Endothelial cell of umbilical vein (primary cell): ENCODE data around the gene HOXA13. TPM values are rescaled to one million over a fixed set of nuclear protein-coding genes. Genes with fewer than 3 reads are reported as not detected.
A peak's percentile ranks its signal among the peaks of the same experiment; 100 is the strongest.

Source experiments
- BruUV-seq: library from RNA; stranded (reverse); fragments of 400-500 nt; replicated peaks from 2 replicates; lab custom pipeline; 2021; lab: Mats Ljungman, UMichigan
- CTCF ChIA-PET: fragments of 300-600, 350-600 bp; sonication (Branson Sonifier 250); formaldehyde crosslinking; loops from one replicate; lab custom pipeline; 2021; ENCODE audit warnings: antibody characterized with exemption, inconsistent platforms; lab: Charles Lee
- POLR2A ChIA-PET: fragments of 300-600, 350-600 bp; sonication (Branson Sonifier 250); formaldehyde crosslinking; loops from one replicate; lab custom pipeline; 2021; ENCODE audit warnings: antibody characterized with exemption, inconsistent platforms; lab: Charles Lee
- DNase-seq: peaks from one replicate; pipeline ENCODE4 v3.0.0-alpha.2; 2011; ENCODE audit warnings: low read depth, low spot score
- FAIRE-seq: peaks from 2 replicates; lab custom pipeline; 2011; peaks lifted over from hg19 to GRCh38; lab: Jason Lieb, UNC
- H2AFZ ChIP-seq: 2 replicates; pipeline ENCODE4 v1.6.0; 2012; ENCODE audit warnings: low read depth, low read length, control low read depth, inconsistent platforms
- H3K27ac ChIP-seq: 2 replicates; pipeline ENCODE4 v1.5.1; 2011; ENCODE audit warnings: low read depth, mild to moderate bottlenecking, control low read depth, low read length, moderate library complexity; ENCODE audit not compliant: insufficient read depth
- H3K27me3 ChIP-seq, 2 experiments: 2 replicates each; pipeline versions ENCODE4 v1.6.0 to v1.6.1; 2011; ENCODE audit warnings: low read length in 2 of 2, mixed read lengths in 1 of 2; ENCODE audit not compliant: control insufficient read depth in 2 of 2, insufficient read depth in 2 of 2
- H3K36me3 ChIP-seq, 2 experiments: 2 replicates in 1 of 2; 3 replicates in 1 of 2; pipeline ENCODE4 v1.5.1; 2011; ENCODE audit warnings: low read length in 2 of 2, mild to moderate bottlenecking in 1 of 2, moderate library complexity in 1 of 2; ENCODE audit not compliant: control insufficient read depth in 2 of 2, insufficient read depth in 2 of 2; ENCODE audit errors: extremely low read depth in 1 of 2
- H3K4me1 ChIP-seq: 3 replicates; pipeline ENCODE4 v1.5.1; 2011; ENCODE audit warnings: mild to moderate bottlenecking, low read length; ENCODE audit not compliant: control insufficient read depth, insufficient read depth; ENCODE audit errors: extremely low read depth
- H3K4me2 ChIP-seq: 2 replicates; pipeline ENCODE4 v1.6.1; 2011; ENCODE audit warnings: low read length, control low read depth, mixed read lengths; ENCODE audit not compliant: insufficient read depth
- H3K4me3 ChIP-seq, 3 experiments: fragments of 200-600 bp in 1 of 3; sonication (generic), shearing (Covaris generic) in 1 of 3; replicated peaks in 1 of 3; 2 replicates each; pipeline ENCODE4 v1.5.1; 2011 to 2016; ENCODE audit warnings: control low read depth in 3 of 3, low read length in 3 of 3, mild to moderate bottlenecking in 2 of 3, inconsistent platforms in 1 of 3, low read depth in 1 of 3, moderate library complexity in 1 of 3; ENCODE audit not compliant: insufficient read depth in 1 of 3
- H3K79me2 ChIP-seq: 2 replicates; pipeline ENCODE4 v1.6.0; 2012; ENCODE audit warnings: low read length, inconsistent platforms; ENCODE audit not compliant: control insufficient read depth, insufficient read depth
- H3K9ac ChIP-seq: replicated peaks from 2 replicates; pipeline ENCODE3; 2011; ENCODE audit warnings: low read length, control low read depth; ENCODE audit not compliant: insufficient read depth; ENCODE audit errors: extremely low read depth
- H3K9me1 ChIP-seq: replicated peaks from 3 replicates; pipeline ENCODE4 v1.6.0; 2011; ENCODE audit warnings: mild to moderate bottlenecking, low read length; ENCODE audit not compliant: control insufficient read depth, insufficient read depth; ENCODE audit errors: extremely low read depth
- H3K9me3 ChIP-seq: replicated peaks from 2 replicates; pipeline ENCODE4 v1.5.1; 2012; ENCODE audit warnings: low read length, inconsistent platforms; ENCODE audit not compliant: control insufficient read depth, insufficient read depth
- H4K20me1 ChIP-seq: replicated peaks from 2 replicates; pipeline ENCODE3; 2011; ENCODE audit warnings: mild to moderate bottlenecking, low read length; ENCODE audit not compliant: control insufficient read depth, insufficient read depth; ENCODE audit errors: extremely low read depth
- CTCF ChIP-seq, 2 donors: IDR thresholded peaks; 1 replicate in 1 of 2; 2 replicates in 1 of 2; pipeline ENCODE4 v1.5.1; 2011; ENCODE audit warnings: low read length in 2 of 2, mild to moderate bottlenecking in 2 of 2, moderate library complexity in 2 of 2, control low read depth in 1 of 2, inconsistent platforms in 1 of 2, low read depth in 1 of 2; ENCODE audit not compliant: insufficient read depth in 1 of 2; ENCODE audit errors: extremely low read depth in 1 of 2
- EZH2 ChIP-seq: IDR thresholded peaks from 2 replicates; pipeline ENCODE4 v1.6.1; 2012; ENCODE audit warnings: borderline replicate concordance, low read depth, mild to moderate bottlenecking, moderate library complexity, low read length, inconsistent platforms; ENCODE audit not compliant: severe bottlenecking
- FOS ChIP-seq: IDR thresholded peaks from 2 replicates; pipeline ENCODE4 v1.6.1; 2011; ENCODE audit warnings: mild to moderate bottlenecking, low read length, moderate library complexity, borderline replicate concordance; ENCODE audit not compliant: insufficient read depth
- GATA2 ChIP-seq: IDR thresholded peaks from 2 replicates; pipeline ENCODE4 v1.7.0; 2011; ENCODE audit warnings: low read depth, mild to moderate bottlenecking, moderate library complexity, mixed read lengths, low read length; ENCODE audit not compliant: insufficient read length, insufficient read depth
- MAX ChIP-seq: IDR thresholded peaks from 2 replicates; pipeline ENCODE4 v1.6.1; 2011; ENCODE audit not compliant: insufficient read depth, insufficient read length
- dilution Hi-C: fragments of 300-500 bp; cut with MboI; formaldehyde crosslinking; loops from one replicate; pipeline ENCODE4 v1.15.0; 2019; ENCODE audit warnings: low sequenced_read_pairs; ENCODE audit not compliant: extremely low pct_ligation_motif_present
- intact Hi-C: fragments of 100-400 bp; cut with micrococcal nuclease; formaldehyde crosslinking; loops from one replicate; pipeline ENCODE4 v1.10.0; 2022
- polyA plus RNA-seq, 4 experiments: library from polyadenylated mRNA; depleted of rRNA in 3 of 4; stranded (reverse) in 3 of 4; unstranded in 1 of 4; fragments of >200 nt; gene quantifications; 2 replicates each; pipeline versions ENCODE4 v1.2.1 to v1.2.3, GENCODE V29; 2011 to 2012; ENCODE audit warnings: missing spikeins in 1 of 4
- total RNA-seq: library from RNA; stranded (reverse); gene quantifications from 2 replicates; pipeline ENCODE4 v1.2.3, GENCODE V29; 2021

Gene HOXA13
- total and polyA plus RNA-seq, 2 donors (not counting 3 experiments of a cell fraction or from before 2014, with no cell fraction given) = 0.22 TPM; not detected in 1

- intact Hi-C loops = no loop called here
These were observed 755 bp downstream of the HOXA13 start for GRCh38 chr7:27198871-27199801.

More at GRCh38 chr7:27198871-27199801, 755 bp downstream of the HOXA13 start:
- peak overlapping the region; percentile 65 for H3K4me2 ChIP-seq
- H3K4me3 ChIP-seq = peak overlapping the region in 2 of 3 experiments; percentile 1 to 24
- H3K27ac ChIP-seq = no peak overlapping the region
- H3K36me3 ChIP-seq = no peaks in the 10 kb centered on the region
- no peaks in the 10 kb centered on the region for H3K9me1 ChIP-seq
- H2AFZ ChIP-seq = peak overlapping the region; percentile 56
- FAIRE-seq = peak; percentile 4
- peaks cover 16% of the 10 kb centered on the region for H3K4me1 ChIP-seq
- no peak for DNase-seq
- no peak overlapping the region for H3K9ac ChIP-seq
- BruUV-seq = no TSS peak
- dilution Hi-C loops = no loop called here
- ChIA-PET POLR2A (no interaction called here), CTCF (interaction anchor here (0.7 to 2.9 kb wide), 22 partner anchors 8 to 897 kb away, joined by 3 to 24 read pairs (median 4); partner anchors contain the start of gene HOXA11)
- no peaks in the 10 kb centered on the region for H3K9me3 ChIP-seq
- TF ChIP-seq FOS (no peak), EZH2 (peak; percentile 70), GATA2 (no peak), CTCF (IDR thresholded peaks at IDR 0.05; ENCODE audit: extremely low read depth in 1 of 2, insufficient read depth in 1 of 2, low read depth in 1 of 2, low read length in 2 of 2) (no peak), MAX (no peak)
- peaks cover 74 to 94% of the 10 kb centered on the region in 2 experiments for H3K27me3 ChIP-seq
- H4K20me1 ChIP-seq = no peaks in the 10 kb centered on the region
- H3K79me2 ChIP-seq = no peaks in the 10 kb centered on the region
